ENCODE data around the gene CILP2. TPM values are rescaled to one million over a fixed set of nuclear protein-coding genes. Genes with fewer than 3 reads are reported as not detected.

The CILP2 gene
- total and polyA plus RNA-seq, 2 of the 4 experiments (the other 2 are of a cell fraction), result 0.18 to 0.87 TPM

- in situ Hi-C loops (cut with MboI; ENCODE audit: low sequenced_read_pairs), result loop anchor here (25.0 kb wide), 1 partner anchor 421 kb away; no protein-coding TSS in a partner anchor
- DNase-seq (no peak), ATAC-seq (ENCODE audit: low read depth) (no peak)
- H3K9ac ChIP-seq (ENCODE audit: low read depth, low read length), result no peak overlapping the region
- no TSS peak for BruUV-seq (replicated peaks)
- H3K56ac ChIP-seq (ENCODE audit: extremely low read depth, insufficient read depth, low read length), result no peak overlapping the region
- H3K4me2 ChIP-seq (ENCODE audit: low read depth, low read length), result no peak overlapping the region
- ChIA-PET CTCF (no interaction called here), POLR2A (ENCODE audit: unreplicated experiment) (no interaction called here)
- 76% methylated on average over 8 of the region's 16 CpGs; no CpG with 5 or more reads in 1 of the 2 experiments for WGBS, 2 experiments (ENCODE audit: extremely low coverage in 2 of 2, insufficient read length in 1 of 2)
- no peak overlapping the region for H3K4me3 ChIP-seq (ENCODE audit: insufficient read depth, low read depth, low read length)
- no peak overlapping the region for H2AFZ ChIP-seq (replicated peaks; ENCODE audit: low read length, poor library complexity)
- intact Hi-C loops (cut with micrococcal nuclease), result no loop called here
- H4K91ac ChIP-seq (ENCODE audit: insufficient read depth, low read depth, low read length), result no peak overlapping the region
- H2AK5ac ChIP-seq (ENCODE audit: low read depth, low read length), result no peak overlapping the region
- H3K36me3 ChIP-seq (ENCODE audit: control insufficient read depth, insufficient read depth, low read length), result no peaks in the 10 kb centered on the region
- no peak overlapping the region for H2BK5ac ChIP-seq (ENCODE audit: low read depth, low read length, poor library complexity, severe bottlenecking)
- H3K9me1 ChIP-seq (ENCODE audit: insufficient read depth, low read length), result no peaks in the 10 kb centered on the region
- TF ChIP-seq BHLHE40 (IDR thresholded peaks at IDR 0.05; ENCODE audit: low read depth, low read length) (no peak), ELK1 (IDR thresholded peaks at IDR 0.05; ENCODE audit: borderline replicate concordance, low read depth, low read length) (no peak), MXI1 (IDR thresholded peaks at IDR 0.05; ENCODE audit: borderline replicate concordance, low read depth, low read length) (no peak), RFX5 (IDR thresholded peaks at IDR 0.05; ENCODE audit: low read depth, low read length) (no peak), FOS (IDR thresholded peaks at IDR 0.05; ENCODE audit: low read depth, low read length) (no peak), CTCF (conservative IDR thresholded peaks at IDR 0.05; ENCODE audit: low read depth, low read length) (no peak), SMC3 (IDR thresholded peaks at IDR 0.05; ENCODE audit: low read depth, low read length) (no peak), NFE2L2 (IDR thresholded peaks at IDR 0.05; ENCODE audit: low read depth, low read length) (no peak), POLR2A (IDR thresholded peaks at IDR 0.05; ENCODE audit: low read depth, low read length) (no peak), RCOR1 (IDR thresholded peaks at IDR 0.05; ENCODE audit: insufficient replicate concordance, low read length) (no peak)
- TF ChIP-seq, protein P1, sequence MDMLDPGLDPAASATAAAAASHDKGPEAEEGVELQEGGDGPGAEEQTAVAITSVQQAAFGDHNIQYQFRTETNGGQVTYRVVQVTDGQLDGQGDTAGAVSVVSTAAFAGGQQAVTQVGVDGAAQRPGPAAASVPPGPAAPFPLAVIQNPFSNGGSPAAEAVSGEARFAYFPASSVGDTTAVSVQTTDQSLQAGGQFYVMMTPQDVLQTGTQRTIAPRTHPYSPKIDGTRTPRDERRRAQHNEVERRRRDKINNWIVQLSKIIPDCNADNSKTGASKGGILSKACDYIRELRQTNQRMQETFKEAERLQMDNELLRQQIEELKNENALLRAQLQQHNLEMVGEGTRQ (IDR thresholded peaks at IDR 0.05; ENCODE audit: low read depth, low read length), result no peak
- no peak overlapping the region for H3K23ac ChIP-seq (ENCODE audit: low read depth, low read length)
- no peaks in the 10 kb centered on the region; the same call in 1 of the 2 replicates for H3K4me1 ChIP-seq (ENCODE audit: control insufficient read depth, insufficient read depth, low read length)
- H3K79me1 ChIP-seq (ENCODE audit: low read depth in 1 of 2, low read length in 2 of 2), result no peaks in the 10 kb centered on the region
- H4K5ac ChIP-seq (ENCODE audit: low read depth, low read length), result no peak overlapping the region
- H3K14ac ChIP-seq (replicated peaks; ENCODE audit: low read depth, low read length), result no peak overlapping the region
- H3K27ac ChIP-seq (ENCODE audit: insufficient read depth, low read length), result no peak overlapping the region
- H3K27me3 ChIP-seq (ENCODE audit: control insufficient read depth, insufficient read depth, low read length), result peaks cover 25% of the 10 kb centered on the region
- H2AK9ac ChIP-seq (replicated peaks; ENCODE audit: low read depth, low read length, poor library complexity), result no peak overlapping the region
- dilution Hi-C loops (cut with HindIII; ENCODE audit: low sequenced_read_pairs, unreplicated experiment), result no loop called here
- H2BK20ac ChIP-seq (ENCODE audit: low read depth, low read length), result no peak overlapping the region
- no peaks in the 10 kb centered on the region; the same call in 1 of the 2 replicates for H4K20me1 ChIP-seq (ENCODE audit: insufficient read depth, low read length)
- H3K9me3 ChIP-seq (ENCODE audit: control insufficient read depth, insufficient read depth, low read length), result no peaks in the 10 kb centered on the region; the same call in 1 of the 2 replicates
- no peak overlapping the region for H4K8ac ChIP-seq (ENCODE audit: low read depth in 2 of 2, low read length in 2 of 2)
- H3K4ac ChIP-seq (ENCODE audit: low read depth, low read length), result no peak overlapping the region
- H3K18ac ChIP-seq (ENCODE audit: low read depth, low read length), result no peak overlapping the region
- H2BK120ac ChIP-seq (ENCODE audit: low read depth, low read length), result no peak overlapping the region
- H2BK15ac ChIP-seq (ENCODE audit: low read depth, low read length), result no peak overlapping the region
Observed at GRCh38 chr19:19541616-19542015, 3.6 kb downstream of the CILP2 start.

All from IMR-90 (cell line).